NCI-H1417 treated with DMSO at 0.1 percent for 48 hours (cell line): ENCODE data around the gene CEP170.
"Not testable (repeated sequence)": the region's sequence is repeated elsewhere in the genome, so short reads cannot be mapped to it uniquely, and the experiment has no call there.

Experiments used
- DNase-seq: peaks from one replicate; lab custom pipeline; 2025; lab: John Stamatoyannopoulos, UW

CEP170 gene

DNA sequence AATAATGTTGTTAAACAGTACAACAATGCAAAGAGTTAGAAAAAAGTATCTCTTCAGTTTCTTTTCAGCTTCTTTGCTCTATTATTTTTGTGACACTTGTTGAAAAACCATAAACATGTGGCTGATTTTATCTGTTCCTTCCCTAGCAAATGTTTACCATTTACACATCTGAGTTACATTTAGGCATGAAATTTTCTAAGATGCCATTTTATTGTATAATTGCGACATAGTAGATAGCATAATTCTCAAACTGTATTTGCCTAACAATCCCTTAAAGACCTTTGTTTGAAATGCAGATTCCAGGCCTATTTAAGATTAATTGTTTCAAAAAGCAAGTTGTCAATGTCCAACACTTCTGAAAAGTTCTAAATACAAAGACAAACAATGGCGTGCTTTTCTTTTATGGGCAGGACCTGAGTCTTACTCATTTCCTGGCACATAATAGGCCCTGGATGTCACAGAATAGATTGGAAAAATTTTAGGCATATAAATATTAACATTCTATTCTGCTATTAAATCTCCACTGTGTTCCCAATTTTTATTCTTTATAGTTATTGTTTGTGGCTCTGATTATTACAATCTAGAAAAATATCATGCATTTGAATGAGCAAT lies 81.2 kb downstream of the CEP170 start:
- DNase-seq = not testable (repeated sequence)

DNA sequence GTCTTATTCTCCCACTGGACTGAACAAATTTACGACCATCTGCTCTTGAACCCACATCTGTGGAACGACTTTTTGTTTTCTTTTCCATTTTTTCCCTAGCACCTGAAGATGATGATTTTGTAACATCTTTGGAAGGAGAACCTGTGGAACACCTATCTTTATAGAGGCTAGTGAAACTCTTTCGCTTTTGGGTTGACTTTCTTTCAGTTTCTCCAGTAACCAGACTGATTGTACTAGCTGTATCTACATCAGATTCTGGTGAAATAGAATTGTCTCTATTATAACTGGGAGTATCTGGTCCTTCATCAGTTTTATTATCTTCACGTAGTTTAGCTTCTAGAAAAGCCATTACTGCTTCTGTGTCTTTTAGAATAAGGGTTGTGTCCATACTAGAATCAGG lies 90.2 kb downstream of the CEP170 start:
- not testable (repeated sequence) for DNase-seq

DNA sequence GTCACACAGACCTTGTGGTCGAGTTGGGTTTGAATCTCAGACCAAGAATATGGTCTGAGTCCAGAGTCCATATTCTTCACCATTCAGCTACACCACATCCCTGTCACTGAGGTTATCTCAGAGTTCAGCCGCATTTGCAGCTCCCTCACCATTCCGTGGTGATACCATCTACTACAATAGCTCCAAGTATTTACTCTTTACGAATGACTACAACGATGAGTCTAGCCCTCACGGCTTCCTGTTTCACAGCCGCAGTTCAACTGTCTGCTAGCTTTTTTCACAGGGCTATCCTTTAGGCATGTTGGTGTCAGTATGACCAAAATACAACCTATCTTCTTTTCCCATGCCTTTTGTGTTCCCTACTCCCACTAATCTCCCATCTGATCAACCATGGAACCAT lies 104.2 kb downstream of the CEP170 start:
- not testable (repeated sequence) for DNase-seq

DNA sequence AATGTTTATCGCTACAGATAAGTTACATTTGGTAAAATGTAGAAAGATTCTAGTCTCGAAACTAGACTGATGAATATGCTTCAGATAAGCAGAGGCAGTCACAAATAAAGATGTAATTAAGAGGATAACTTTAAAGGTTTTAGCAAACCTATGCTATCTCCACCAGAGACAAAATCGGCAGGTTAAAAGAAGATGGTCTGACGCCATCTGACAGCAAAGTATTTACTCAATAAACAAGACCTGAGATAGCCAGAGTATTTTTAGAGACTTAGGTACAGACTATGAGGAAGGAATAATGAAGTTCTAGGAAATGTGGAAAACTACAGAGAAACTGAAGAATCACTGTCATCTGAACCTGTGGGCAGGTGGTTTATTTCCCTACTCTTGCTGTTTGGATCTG lies 106.0 kb downstream of the CEP170 start:
- not testable (repeated sequence) for DNase-seq

DNA sequence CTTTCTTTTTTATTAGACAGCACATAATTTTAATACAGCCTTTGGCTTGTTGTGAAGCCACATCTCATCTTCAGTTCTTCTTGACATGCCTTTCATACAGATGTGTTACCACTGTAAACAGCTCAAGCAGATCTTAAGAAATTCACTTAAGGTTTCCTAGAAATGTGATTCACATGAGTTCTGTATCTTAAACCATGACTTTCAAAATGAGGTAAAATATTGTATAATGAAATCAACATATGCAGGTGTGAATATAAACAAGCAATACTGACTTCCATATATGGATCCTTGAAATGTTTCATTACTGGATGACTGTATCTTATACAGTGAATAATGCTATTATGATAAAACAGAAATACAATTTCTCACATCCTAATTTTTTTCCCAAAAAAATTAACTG lies 107.7 kb downstream of the CEP170 start:
- DNase-seq = not testable (repeated sequence)

DNA sequence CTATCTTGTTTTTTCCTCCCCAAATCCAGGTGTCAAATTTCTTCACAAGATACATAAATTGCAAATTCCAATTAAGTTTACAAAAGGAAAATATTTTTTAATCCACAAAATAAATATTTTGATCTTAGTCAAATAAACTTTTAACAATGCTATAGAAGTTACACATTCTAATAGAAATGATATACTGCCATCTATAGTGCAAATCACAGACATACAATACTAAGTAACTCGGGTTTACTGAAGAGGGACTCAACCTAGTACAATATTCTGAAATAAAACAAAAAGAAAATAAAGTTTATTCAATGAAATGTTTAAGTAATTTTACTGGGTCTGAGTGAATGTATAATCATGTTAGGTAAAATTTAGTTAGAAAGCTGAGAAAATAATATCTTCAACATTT lies 114.6 kb downstream of the CEP170 start:
- DNase-seq = not testable (repeated sequence)

DNA sequence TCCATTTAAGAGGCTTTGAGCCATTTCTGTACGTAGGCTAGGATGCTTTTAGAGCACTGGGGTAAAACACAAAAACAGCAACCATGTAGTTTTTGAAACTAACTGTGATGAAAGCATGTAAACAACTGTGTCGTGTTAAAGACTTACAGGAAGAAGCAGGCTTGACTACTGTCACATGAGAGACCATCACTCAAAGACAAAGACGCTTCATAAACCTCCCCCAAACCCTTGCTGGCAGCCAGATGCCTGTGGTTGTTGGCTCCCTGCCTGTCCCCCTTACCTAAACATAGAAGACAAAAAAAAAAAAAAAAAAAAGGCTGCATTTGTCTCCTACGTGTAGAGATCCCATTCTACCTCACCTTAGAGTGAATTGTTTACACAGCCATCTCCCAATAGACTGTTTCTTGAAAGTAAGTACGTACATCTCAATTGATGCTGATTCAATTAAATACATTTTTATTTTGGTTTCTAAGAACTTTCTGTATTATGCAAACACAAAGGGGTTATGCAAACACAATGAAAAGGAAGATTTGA lies 132.1 kb downstream of the CEP170 start:
- DNase-seq = not testable (repeated sequence)

DNA sequence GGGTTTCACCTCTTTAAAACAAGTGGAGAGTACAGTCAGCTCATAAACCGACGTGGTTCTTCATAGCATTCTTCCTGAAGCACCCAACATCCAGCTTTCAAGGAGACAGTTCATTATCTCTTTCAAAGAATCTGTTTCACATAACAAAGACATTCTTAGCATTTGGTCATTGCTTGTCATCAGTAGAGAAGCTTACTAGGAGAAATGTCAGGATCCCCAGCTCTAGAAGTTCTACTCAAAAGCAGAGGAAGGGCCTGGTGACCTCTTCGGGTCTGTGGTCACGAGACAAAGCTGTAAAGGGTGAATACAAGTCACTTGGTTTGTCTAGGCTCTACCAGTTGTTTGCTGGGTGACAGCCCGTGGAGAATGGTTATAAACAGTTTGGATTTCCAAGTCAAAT lies 133.1 kb downstream of the CEP170 start:
- not testable (repeated sequence) for DNase-seq

DNA sequence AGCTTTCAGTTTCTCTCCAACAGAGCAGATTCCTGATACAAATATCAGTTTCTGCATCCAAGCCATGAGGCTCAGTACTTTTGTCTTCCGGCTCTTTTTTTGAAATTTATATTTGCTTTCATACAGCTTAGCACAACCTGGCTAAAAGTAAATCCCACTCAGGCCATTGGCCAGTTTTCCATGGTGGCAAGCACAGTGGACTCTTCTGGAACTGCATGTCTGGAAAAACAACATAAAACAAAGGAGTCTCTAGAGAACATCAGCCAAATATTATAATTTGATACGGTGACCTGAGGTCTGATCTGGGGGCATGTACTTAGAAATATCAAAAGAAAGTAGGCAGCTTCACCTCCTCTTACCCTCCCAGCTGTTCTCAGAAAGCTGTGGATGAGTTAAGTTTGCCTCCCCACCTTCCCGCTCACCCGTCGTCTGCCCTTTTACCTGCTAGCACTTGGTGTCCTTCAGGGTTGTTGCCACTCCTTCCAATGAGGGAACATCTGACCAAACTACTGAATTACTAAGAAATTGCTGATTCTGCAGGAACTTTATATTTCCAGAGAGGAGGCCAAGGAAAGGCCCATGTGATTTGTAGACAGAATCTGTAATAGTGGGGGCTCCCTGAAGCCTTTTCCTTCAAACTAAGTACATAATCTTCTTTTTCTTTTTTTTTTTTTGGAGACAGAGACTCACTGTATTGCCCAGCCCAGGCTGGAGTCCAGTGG lies 136.3 kb downstream of the CEP170 start:
- not testable (repeated sequence) for DNase-seq

DNA sequence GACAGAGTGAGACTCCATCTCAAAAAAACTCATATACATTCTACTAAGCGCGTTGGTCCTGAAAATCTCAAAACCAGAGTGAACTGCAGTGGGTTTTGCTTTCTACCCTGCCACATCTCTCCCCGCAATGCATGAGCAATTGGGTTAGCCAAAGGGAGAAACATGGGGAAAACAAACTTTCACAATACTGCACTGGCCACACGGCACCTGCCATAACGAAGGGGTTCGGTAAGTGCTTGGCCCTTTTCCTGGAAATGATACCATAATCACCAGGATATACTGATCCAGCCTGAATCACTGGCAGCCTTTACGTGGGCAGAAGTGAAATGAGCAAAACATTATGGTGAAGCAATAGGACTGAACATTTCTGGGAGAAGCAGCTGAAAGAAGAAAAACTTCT lies 138.9 kb downstream of the CEP170 start:
- not testable (repeated sequence) for DNase-seq

DNA sequence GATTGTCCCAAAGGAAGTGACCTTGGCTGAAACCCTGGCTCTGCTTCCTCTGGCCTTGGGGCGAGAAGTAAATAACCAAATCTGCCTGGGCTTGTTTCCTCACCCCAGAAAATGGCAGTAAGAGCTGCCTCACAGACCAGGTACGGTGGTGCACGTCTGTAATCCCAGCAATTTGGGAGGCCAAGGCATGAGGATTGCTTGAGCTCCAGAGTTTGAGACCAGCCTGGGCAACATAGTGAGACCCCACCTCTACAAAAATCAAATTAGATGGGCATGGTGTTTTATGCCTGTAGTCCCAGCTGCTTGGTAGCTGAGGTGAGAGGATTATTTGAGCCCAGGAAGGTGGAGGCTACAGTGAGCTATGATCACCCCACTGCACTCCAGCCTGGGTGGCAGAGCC lies 140.3 kb downstream of the CEP170 start:
- not testable (repeated sequence) for DNase-seq

DNA sequence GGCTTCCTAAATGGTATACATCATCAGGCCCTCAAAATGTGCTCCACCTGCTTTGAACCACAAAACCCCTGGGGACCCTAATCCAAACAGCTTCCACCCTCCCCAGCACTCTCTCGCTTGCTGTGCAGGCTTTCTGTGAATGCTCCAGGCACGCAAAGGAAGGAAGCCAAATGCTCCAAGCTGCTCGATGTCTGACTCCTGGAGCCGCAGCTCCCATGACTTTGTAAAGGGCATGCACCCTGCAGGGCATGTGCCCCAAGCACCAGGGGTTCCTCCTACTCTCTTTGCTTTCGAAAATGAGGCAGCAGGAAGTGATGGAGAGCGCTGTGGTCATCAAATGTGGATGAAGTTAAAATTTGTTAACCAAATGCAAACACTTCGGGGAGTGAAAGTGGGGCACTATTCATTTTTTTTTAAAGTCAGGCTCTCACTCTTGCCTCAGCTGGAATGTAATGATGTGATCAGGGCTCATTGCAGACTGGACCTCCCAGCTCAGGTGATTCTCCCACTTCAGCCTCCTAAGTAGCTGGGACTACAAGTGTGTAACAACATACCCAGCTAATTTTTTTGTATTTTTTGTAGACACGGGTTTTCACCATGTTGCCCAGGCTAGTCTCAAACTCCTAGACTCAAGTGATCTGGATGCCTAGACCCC lies 140.9 kb downstream of the CEP170 start:
- DNase-seq = not testable (repeated sequence)

DNA sequence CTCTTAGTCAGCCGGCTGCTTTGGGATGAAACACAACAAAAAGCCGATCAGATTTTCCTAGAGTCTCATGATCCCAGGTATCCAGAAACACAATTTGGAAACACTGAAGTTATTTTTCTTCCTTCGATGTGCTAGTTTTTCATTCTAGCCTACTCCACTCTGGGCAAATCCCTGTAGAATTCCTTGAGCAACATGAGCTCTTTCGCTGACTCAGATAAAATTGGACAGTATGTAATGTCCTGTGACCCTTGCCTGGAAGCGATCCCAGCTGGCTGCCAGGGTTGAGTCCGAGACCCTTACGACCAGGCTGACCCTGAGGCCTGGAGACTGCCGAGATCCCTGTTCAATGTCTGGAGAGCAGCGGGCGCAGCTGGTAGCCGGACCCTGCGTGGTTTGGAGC lies 147.9 kb downstream of the CEP170 start:
- not testable (repeated sequence) for DNase-seq

DNA sequence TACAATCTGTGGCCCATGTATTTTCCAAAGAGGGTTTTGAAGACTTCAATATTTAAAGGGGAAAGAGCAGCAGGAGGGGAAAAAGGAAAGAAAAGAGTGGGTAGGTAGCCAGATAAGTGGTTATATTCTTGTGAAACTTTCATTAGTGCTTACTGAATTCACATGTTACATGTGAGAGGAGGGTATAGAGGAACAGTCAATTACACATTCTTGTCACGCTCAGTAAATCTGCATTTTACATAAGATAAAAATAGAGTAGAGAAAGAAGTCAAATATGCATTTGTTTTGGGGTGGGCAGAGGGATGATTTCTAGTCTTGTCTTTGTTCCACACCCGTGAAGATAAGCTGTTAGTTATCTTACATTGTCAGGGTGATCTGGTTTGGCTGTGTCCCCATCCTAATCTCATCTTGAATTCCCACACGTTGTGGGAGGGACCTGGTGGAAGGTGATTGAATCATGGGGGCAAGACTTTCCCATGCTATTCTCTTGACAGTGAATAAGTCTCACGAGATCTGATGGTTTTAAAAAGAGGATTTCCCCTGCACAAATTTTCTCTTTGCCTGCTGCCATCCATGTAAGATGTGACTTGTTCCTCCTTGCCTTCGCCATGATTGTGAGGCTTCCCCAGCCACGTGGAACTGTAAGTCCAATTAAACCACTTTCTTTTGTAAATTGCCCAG lies 149.3 kb downstream of the CEP170 start:
- DNase-seq = not testable (repeated sequence)

DNA sequence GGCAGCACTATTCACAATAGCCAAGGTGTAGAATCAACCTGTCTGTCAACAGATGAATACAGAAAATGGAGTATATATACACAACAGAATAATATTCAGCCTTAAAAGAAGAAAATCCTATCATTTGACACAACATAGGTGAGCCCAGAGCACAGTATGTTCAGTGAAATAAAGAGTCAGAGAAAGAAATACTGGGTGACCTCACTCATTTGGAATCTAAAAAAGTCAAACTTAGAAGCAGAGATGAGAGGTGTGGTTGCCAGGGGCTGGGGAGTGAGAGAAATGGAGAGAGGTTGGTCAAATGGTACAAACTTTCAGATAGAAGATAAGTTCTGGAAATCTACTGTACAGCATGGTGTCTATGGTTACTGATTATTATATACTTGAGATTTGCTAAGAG lies 150.0 kb downstream of the CEP170 start:
- DNase-seq = not testable (repeated sequence)

DNA sequence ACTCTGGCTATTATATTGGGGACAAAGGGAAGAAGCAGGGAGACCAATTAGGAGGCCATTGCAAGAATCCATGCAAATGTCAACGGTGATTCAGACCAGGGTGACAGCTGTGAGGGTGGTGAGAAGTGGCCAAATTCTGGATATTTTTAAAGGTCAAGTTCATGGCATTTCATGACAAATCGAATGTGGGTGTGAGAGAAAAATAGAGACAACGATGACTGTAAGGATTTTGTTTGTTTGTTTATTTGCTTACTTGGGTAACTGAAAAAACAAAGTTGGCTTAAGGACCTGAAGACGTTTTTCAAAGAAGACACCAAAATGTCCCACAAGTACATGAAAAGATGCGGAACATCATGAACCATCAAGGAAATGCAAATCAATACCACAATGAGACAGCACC lies 150.6 kb downstream of the CEP170 start:
- DNase-seq = not testable (repeated sequence)

DNA sequence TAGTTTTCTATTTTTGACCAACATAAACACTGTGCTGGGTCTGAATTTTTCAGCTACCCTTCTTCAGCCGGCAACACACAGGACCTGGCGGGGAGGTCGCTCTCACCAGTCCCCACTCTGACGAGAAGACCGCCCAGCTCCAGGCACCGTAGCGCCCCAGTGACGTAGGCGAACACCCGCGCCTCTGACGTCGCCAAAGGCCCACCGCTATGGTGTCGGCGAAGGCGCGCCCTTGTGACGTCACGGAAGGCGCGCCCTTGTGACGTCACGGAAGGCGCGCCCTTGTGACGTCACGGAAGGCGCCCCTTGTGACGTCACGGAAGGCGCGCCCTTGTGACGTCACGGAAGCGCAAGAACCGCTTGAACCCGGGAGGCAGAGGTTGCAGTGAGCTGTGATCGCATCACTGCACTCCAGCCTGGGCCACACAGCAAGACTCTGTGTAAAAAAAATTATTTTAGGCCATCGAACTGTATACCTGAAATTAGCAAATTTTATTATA lies 153.5 kb downstream of the CEP170 start:
- DNase-seq = not testable (repeated sequence)

DNA sequence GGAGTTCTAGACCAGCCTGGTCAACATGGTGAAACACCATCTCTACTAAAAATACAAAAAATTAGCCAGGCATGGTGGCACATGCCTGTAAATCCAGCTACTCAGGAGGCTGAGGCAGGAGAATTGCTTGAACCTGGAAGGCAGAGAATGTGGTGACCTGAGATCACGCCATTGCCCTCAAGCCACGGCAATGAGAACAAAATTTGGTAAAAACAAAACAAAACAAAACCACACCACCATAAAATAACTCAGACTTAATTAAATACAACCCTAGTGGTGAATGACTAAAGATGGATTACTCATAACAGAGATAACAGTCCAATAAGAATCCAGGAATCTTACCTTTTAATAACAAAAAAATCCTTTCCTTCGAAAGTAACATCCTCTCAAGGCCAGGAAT lies 167.7 kb downstream of the CEP170 start:
- DNase-seq = not testable (repeated sequence)
